Measurements from ENCODE around the gene INPP5A.

GRCh38 chr10:132508581-132509443 lies 28.8 kb upstream of the INPP5A start:
- TF ChIP-seq CTCF (conservative IDR thresholded peaks at IDR 0.05): no peak
- TF ChIP-seq ZFX (IDR thresholded peaks at IDR 0.05): no peak
